H1 (cell line): ENCODE results near the gene SCNM1.

Experiments
- CEBPB ChIP-seq: IDR thresholded peaks from 2 replicates; pipeline ENCODE4 v1.6.1; 2012; ENCODE audit warnings: low read depth, low read length
- EGR1 ChIP-seq: IDR thresholded peaks from 2 replicates; pipeline ENCODE4 v1.6.1; 2011; ENCODE audit warnings: low read depth, low read length, borderline replicate concordance
- EZH2 ChIP-seq: fragments of 200-600 bp; sonication (generic); IDR thresholded peaks from 2 replicates; pipeline ENCODE4 v1.7.1; 2012; ENCODE audit warnings: low read depth, mild to moderate bottlenecking, moderate library complexity, low read length, inconsistent platforms; ENCODE audit not compliant: severe bottlenecking
- GABPA ChIP-seq: IDR thresholded peaks from 2 replicates; pipeline ENCODE4 v1.6.1; 2011; ENCODE audit warnings: mild to moderate bottlenecking, low read length, moderate library complexity, borderline replicate concordance; ENCODE audit not compliant: insufficient read depth
- POLR2A ChIP-seq, 2 experiments: IDR thresholded peaks; 1 replicate in 1 of 2; 2 replicates in 1 of 2; pipeline ENCODE4 v1.6.1; 2011; ENCODE audit warnings: low read depth in 2 of 2, low read length in 2 of 2, mild to moderate bottlenecking in 2 of 2; ENCODE audit errors: control extremely low read depth in 1 of 2
- SIX5 ChIP-seq: IDR thresholded peaks from 2 replicates; pipeline ENCODE4 v1.6.1; 2011; ENCODE audit warnings: mild to moderate bottlenecking, low read depth, low read length
- SRF ChIP-seq: IDR thresholded peaks from 2 replicates; pipeline ENCODE4 v1.6.1; 2011; ENCODE audit warnings: mild to moderate bottlenecking, low read depth, low read length, moderate library complexity
- TAF1 ChIP-seq: IDR thresholded peaks from 2 replicates; pipeline ENCODE4 v1.6.1; 2011; ENCODE audit warnings: mild to moderate bottlenecking, low read depth, low read length
- YY1 ChIP-seq: IDR thresholded peaks from 2 replicates; pipeline ENCODE4 v1.6.1; 2011; ENCODE audit warnings: low read depth, mild to moderate bottlenecking, low read length
- TF ChIP-seq, protein P1 (sequence below): IDR thresholded peaks from 2 replicates; pipeline ENCODE4 v1.6.1; 2012; ENCODE audit warnings: low read length, inconsistent platforms
- TF ChIP-seq, protein P2 (sequence below), 3 experiments: IDR thresholded peaks; 1 replicate in 2 of 3; 2 replicates in 1 of 3; pipeline versions ENCODE4 v1.5.1 to v1.6.1; 2011; ENCODE audit warnings: low read length in 3 of 3, mild to moderate bottlenecking in 3 of 3, inconsistent platforms in 2 of 3, low read depth in 1 of 3, moderate library complexity in 1 of 3; ENCODE audit not compliant: insufficient read depth in 1 of 3; ENCODE audit errors: control extremely low read depth in 1 of 3
- TF ChIP-seq, protein P3 (sequence below): IDR thresholded peaks from 2 replicates; pipeline ENCODE4 v1.6.1; 2011; ENCODE audit warnings: low read depth, mild to moderate bottlenecking, low read length; ENCODE audit not compliant: insufficient read depth

DNA sequence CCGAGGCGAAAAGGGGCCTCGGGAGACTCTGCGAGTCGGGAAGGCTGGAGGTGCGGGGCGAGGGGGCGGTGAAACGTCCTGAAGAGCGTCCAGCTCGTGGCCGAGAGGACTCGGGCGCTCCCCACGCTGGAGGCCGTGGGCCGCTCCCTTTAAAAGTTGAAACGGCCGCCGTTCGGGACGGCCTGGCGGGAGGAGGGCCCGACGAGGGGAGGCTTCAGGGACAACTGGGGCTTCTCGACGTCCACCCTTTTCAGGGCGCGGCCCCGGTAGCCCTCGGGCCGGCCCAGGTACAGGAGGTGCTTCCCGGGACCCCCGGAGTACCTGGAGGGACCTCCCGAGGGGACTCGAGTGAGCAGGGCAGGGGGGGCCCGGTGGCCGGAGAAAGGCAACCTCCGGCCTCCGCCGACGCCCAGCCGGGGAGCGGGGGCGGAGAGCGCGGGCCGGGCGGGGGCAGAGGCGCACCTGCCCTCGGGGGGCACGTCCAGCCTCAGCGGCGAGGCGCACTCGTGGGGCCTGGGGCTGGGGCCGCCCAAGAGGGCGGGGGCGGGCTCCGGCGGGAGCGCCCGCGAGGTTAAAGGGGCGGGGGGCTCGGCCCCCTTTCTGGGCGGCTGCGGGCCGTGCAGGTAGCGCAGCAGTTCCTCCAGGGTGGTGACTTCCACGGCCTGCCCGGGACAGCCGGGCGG lies 33.5 kb upstream of the SCNM1 start:
- TF ChIP-seq POLR2A (IDR thresholded peaks at IDR 0.05; ENCODE audit: control extremely low read depth in 1 of 2, low read depth in 2 of 2, low read length in 2 of 2): no peak
- TF ChIP-seq, protein P1, sequence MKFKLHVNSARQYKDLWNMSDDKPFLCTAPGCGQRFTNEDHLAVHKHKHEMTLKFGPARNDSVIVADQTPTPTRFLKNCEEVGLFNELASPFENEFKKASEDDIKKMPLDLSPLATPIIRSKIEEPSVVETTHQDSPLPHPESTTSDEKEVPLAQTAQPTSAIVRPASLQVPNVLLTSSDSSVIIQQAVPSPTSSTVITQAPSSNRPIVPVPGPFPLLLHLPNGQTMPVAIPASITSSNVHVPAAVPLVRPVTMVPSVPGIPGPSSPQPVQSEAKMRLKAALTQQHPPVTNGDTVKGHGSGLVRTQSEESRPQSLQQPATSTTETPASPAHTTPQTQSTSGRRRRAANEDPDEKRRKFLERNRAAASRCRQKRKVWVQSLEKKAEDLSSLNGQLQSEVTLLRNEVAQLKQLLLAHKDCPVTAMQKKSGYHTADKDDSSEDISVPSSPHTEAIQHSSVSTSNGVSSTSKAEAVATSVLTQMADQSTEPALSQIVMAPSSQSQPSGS: no peak
- TF ChIP-seq EZH2: no peak
- TF ChIP-seq, protein P2, sequence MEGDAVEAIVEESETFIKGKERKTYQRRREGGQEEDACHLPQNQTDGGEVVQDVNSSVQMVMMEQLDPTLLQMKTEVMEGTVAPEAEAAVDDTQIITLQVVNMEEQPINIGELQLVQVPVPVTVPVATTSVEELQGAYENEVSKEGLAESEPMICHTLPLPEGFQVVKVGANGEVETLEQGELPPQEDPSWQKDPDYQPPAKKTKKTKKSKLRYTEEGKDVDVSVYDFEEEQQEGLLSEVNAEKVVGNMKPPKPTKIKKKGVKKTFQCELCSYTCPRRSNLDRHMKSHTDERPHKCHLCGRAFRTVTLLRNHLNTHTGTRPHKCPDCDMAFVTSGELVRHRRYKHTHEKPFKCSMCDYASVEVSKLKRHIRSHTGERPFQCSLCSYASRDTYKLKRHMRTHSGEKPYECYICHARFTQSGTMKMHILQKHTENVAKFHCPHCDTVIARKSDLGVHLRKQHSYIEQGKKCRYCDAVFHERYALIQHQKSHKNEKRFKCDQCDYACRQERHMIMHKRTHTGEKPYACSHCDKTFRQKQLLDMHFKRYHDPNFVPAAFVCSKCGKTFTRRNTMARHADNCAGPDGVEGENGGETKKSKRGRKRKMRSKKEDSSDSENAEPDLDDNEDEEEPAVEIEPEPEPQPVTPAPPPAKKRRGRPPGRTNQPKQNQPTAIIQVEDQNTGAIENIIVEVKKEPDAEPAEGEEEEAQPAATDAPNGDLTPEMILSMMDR (IDR thresholded peaks at IDR 0.05; ENCODE audit: control extremely low read depth in 1 of 3, insufficient read depth in 1 of 3, low read depth in 1 of 3, low read length in 3 of 3): no peak
- TF ChIP-seq TAF1: no peak
- TF ChIP-seq SRF: no peak
- peak; percentile 50; the same call in 1 of the 2 replicates for TF ChIP-seq EGR1
- TF ChIP-seq CEBPB: no peak
- TF ChIP-seq SIX5: no peak
- TF ChIP-seq, protein P3, sequence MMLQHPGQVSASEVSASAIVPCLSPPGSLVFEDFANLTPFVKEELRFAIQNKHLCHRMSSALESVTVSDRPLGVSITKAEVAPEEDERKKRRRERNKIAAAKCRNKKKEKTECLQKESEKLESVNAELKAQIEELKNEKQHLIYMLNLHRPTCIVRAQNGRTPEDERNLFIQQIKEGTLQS: no peak
- TF ChIP-seq GABPA: no peak
- TF ChIP-seq YY1: no peak
